ENCODE results near the gene SPDYE3.
"Not testable (repeated sequence)": the region's sequence is repeated elsewhere in the genome, so short reads cannot be mapped to it uniquely, and the experiment has no call there.

DNA sequence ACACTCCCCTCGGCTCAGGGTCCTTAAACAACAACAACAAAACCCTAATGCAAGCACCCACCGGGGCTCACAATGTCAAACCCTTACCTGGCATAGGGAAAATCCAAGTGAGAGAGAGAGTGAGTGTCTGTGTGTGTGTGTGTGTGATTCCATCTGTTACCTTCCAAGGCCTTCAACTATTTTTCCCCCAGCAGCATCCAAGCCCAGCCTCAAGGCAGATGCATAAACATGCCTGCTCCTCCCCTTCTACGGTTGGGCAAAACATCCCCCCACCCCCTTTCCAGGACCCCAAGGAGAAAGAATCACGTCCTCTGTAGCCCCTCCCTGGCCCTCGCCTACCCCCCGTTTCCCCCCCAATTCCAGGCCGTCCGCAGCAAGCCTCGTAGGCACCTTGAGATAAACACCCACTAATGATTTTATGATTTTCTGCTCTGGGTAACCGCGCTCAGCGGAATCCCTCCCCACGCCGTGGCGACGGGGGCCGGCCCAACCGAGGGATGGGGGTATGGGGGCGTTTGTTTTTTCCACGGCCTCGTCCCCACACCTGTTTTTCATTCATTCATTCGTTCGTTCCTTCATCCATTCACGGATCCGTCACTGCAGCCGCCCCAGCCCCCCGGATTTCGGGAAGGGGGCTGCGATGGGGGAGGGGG lies 36.4 kb upstream of the SPDYE3 start:
- not testable (repeated sequence) for TF ChIP-seq FOXM1 (CRISPR knock-in tag; IDR thresholded peaks at IDR 0.05); AGO1 (IDR thresholded peaks at IDR 0.05; ENCODE audit: low read depth, low read length, poor library complexity, severe bottlenecking)
- TF ChIP-seq, protein P1, sequence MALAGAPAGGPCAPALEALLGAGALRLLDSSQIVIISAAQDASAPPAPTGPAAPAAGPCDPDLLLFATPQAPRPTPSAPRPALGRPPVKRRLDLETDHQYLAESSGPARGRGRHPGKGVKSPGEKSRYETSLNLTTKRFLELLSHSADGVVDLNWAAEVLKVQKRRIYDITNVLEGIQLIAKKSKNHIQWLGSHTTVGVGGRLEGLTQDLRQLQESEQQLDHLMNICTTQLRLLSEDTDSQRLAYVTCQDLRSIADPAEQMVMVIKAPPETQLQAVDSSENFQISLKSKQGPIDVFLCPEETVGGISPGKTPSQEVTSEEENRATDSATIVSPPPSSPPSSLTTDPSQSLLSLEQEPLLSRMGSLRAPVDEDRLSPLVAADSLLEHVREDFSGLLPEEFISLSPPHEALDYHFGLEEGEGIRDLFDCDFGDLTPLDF (CRISPR knock-in tag; IDR thresholded peaks at IDR 0.05): not testable (repeated sequence)

Data from HepG2 (cell line).